ENCODE results near the gene SOCS1.
"Not testable (repeated sequence)": the region's sequence is repeated elsewhere in the genome, so short reads cannot be mapped to it uniquely, and the experiment has no call there.

Gene SOCS1, protein sequence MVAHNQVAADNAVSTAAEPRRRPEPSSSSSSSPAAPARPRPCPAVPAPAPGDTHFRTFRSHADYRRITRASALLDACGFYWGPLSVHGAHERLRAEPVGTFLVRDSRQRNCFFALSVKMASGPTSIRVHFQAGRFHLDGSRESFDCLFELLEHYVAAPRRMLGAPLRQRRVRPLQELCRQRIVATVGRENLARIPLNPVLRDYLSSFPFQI

DNA sequence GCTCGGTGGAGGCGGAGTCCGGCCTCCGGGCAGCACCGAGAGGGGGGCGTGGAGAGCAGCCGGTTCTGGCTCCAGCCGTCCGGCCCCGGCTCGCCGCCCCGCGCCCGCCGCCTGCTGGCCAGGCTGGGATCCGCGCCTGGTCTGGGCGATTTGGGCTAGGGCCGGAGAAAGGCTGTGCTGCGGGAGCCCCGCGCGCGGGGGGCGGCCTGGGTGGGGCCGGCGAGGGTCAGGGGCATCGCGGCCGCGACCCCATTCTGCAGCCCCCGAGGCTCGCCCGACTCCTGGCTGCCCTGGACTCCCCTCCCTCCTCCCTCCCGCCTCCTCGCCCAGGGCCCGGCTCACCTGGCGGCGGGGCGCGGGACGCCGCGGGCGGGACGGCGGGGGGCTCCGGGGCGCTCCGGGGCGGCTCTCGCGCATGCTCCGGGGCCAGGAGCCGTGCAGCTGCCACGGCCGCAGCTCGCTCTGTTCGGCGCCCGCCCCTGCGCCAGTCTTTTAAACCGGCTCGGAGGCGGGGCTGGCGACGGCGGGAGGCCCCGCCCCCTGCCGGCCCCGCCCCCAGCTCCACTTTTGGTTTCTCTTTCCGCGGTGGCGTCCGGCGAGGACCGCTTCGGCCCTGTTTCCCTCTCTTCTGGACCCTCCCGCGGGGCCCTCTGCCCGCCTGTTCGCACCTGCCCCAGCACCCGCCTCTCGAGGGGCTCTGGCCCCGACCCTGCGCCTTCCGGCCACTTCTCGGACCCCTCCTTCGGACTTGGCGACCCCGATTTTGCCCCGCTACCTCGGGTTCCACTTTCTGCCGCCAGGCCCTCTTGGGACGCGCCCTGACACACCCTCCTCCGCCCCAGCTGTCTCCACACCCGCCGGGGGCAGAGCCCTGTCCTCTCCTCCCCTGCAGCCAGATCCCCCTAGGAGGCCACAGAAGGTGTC lies at the start of gene SOCS1:
Gene SOCS1 (minus strand): TSS at position 468 of the 924 bp plus-strand sequence. CDS start 726 bp downstream, outside the sequence.
- in situ Hi-C loops (cut with HindIII; ENCODE audit: low sequenced_read_pairs): no loop called here

DNA sequence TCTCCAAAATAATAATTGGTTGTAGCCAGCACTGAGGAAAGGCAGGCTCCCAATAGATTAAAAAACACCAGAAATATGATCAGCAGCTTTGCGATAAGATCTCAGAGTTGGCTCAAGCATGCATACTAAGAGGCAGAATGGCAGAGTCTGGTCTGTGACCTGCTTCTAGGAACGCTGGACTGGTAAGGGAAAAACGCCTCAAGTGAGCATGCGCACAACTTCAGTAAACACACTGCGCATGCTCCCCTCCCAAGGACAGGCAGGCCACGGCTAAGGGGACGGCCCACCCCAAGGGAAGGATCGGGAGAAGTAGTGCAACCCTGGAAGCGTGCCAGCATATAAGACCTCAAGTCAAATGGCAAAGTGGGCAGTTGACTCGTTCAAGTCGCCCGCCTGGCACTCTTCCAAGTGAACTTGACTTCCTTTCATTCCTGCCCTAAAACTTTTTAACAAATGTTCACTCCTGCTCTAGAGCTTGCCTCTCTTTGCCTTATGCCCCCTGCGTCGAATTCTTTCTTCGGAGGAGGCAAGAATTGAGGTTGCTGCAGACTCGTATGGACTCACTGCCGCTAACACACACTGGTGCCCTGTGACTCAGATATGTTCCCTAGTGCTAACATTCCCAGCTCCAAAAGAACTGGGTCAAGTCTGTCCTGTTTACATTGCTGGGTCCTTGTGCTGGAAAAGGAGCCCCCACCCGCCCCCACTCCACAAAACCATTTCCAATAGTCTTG lies 47.6 kb upstream of the SOCS1 start:
- in situ Hi-C loops (cut with HindIII; ENCODE audit: low sequenced_read_pairs): no loop called here

DNA sequence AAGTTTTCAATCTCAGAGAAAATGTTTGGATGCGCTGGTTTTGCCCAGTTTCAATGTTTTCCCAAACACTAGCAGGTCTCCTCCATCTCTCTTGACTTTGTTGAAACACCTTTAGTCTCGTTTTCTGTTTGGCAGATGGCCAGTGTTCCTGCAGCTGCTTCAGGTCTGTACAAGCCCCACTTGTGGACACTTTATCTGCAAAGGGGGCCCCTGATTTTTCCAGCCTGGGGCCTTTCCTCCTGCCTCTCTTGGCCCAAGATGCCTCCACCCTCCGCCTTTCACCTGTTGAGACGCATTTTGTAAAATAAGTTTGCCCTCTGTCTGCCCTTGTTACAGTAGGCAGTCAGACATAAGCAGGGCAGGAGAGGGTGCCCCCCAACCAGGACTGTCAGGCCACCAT lies 47.0 kb upstream of the SOCS1 start:
- in situ Hi-C loops (cut with HindIII; ENCODE audit: low sequenced_read_pairs): no loop called here

DNA sequence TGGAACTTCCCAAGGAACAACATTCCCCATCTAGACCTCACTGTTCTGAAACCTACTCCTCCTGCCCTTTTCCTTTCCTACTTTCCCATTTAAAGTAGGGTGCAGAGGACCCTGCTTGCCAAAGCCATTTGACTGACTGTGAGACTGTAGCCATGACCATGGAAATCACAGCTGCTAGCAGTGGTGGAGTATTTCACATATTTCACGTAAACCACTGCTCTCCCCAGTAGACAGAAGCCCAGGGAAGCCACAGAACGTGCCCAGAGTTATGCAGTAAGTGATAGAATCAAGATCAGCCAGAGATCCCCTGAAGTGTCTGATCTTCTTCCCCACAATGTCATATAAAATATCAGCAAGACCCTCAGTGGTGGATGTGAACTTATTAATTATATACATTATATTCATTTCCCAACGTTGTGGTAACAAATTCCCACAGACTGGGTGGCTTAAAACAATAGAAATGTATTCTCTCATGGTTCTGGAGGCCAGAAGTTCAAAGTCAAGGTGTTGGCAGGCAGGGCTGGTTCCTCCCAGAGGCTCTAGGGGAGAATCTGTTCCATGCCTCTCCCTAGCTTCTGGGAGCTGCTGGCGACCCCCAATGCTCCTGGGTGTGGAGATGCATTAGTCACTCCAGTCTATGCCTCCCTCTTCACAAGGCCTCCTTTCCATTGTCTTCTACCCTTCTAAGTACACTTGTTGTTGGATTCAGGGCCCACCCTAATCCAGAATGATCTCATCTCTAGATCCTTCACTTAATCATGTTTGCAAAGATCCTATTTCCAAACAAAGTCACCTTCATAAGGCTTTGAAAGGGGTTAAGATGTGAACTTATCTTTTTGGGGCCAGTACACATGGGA lies 45.9 kb upstream of the SOCS1 start:
- in situ Hi-C loops (cut with HindIII; ENCODE audit: low sequenced_read_pairs): no loop called here

DNA sequence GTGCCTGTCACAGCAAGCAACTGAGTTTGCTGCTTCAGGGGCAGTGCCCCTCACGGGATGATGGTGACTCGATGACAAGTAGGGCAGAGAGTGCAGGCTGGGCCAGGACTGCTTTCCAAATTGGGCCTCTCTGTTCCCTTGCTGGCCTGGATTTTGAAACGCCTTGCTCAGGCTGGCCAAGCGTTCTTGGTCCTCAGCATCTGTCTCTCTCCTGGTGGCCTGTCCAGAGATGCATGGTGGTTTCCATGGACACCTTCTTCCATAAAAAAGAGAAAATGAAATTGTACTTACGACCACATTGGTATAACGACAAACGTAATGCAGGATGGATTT lies 44.5 kb upstream of the SOCS1 start:
- in situ Hi-C loops (cut with HindIII; ENCODE audit: low sequenced_read_pairs): no loop called here

DNA sequence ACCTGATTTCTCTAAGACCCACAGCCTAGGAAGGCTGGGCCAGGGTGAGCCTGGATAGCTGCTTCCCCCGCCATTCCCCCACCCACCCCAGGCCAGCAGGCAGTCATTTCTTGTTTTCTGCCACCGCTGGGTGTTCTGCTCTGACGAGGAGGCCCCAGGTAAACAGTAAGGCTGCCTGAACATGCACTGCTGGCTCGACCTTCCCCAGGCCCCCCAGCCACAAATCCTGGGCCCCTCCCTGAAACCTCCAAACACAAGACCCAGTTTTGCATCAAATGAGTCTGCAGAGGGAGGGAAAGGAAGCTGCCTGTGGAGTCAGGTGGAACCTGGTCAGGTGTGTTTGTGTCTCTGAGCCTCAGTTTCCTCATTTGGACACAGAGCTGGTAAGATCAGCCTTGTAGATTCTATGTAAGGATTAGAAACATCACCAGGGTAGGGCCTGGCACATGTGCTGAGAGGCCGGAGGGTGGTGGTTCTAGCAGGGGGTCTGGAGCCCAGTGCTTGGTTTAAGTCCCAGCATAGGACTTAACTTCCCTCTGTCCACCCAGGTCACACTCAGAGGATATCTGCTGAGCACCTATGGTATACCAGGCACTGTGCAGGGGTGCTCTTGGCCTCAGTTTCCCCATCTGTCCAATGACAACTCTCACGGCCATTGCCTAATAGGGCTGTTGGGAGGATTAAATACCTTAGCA lies 44.0 kb upstream of the SOCS1 start:
- in situ Hi-C loops (cut with HindIII; ENCODE audit: low sequenced_read_pairs): no loop called here

DNA sequence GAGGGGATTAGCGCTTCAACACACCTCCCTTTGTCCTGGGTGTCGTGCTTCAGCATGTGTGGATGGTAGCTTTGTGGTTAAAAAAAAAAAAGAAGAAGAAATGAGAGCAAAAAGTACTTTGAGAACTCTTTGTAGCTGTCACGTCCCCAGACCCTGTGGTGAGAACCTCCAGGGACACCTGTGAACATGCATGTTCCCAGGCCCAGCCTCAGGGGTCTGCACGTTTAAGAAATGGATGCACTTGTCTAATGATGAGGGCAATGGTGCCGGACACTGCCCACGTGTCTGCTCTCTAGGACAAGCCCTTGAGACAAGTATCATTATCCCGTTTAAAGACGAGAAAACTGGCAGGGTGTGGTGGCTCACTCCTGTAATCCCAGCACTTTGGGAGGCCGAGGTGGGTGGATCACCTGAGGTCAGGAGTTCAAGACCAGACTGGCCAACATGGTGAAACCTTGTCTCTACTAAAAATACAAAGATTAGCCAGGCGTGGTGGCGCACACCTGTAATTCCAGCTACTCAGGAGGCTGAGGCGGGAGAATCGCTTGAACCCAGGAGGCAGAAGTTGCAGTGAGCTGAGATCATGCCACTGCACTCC lies 43.0 kb upstream of the SOCS1 start:
- in situ Hi-C loops (cut with HindIII; ENCODE audit: low sequenced_read_pairs): not testable (repeated sequence)

DNA sequence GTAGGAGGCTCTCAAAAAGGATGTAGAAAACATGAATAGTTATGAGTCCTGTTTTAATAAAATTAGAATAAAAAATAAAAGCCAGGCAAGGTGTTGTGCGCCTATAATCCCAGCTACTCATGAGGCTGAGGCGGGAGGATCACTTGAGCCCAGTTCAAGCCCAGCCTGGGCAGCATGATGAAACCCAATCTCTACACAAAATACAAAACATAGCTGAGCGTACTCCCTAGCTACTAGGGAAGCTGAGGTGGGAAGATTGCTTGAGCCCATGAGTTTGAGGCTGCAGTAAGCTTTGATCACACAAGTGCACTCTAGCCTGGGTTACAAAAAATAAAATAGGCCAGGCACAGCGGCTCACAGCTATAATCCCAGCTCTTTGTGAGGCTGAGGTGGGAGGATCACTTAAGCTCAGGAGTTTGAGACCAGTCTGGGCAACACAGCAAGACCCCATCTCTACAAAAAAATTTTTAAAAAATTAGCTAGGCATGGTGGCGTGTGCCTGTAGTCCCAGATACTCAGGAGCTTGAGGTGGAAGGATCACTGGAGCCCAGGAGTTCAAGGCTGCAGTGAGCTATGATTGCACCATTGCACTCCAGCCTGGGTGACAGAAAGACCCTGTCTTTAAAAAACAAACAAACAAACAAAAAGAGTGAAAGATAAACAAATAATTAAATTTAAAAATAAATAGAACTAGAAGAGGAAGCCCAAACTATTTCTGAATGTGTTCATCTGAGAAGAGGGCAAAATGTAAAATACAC lies 42.3 kb upstream of the SOCS1 start:
- in situ Hi-C loops (cut with HindIII; ENCODE audit: low sequenced_read_pairs): no loop called here

DNA sequence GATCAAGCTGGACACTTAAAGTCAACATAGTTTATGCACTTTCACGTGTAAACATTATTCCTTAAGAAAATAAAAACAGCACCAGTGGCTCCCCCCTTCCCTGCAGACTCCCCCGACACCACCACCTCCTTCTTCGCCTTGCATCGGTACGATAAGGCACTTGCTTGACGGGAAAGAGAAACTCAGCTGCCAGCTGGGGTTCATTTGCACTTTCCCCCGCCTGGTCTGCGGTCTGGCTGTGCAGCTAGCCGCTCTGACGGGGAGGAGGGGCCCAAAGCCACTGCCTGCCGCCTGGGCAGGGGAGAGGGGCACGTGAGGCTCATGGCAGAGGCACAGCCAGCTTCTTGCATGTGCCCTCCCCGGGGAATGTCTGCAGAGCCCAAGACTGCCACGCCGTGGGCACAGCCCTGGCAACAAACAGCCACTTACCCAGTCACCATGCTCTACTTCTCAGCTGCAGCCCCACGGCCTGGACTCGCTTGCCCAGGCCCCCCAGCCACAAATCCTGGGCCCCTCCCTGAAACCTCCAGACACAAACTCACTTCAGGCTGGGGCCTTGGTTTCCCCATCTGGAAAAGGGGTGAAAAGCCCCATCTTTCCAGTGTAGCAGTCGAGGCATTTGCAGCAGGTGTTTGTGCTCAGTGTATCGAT lies 41.6 kb upstream of the SOCS1 start:
- in situ Hi-C loops (cut with HindIII; ENCODE audit: low sequenced_read_pairs): no loop called here

DNA sequence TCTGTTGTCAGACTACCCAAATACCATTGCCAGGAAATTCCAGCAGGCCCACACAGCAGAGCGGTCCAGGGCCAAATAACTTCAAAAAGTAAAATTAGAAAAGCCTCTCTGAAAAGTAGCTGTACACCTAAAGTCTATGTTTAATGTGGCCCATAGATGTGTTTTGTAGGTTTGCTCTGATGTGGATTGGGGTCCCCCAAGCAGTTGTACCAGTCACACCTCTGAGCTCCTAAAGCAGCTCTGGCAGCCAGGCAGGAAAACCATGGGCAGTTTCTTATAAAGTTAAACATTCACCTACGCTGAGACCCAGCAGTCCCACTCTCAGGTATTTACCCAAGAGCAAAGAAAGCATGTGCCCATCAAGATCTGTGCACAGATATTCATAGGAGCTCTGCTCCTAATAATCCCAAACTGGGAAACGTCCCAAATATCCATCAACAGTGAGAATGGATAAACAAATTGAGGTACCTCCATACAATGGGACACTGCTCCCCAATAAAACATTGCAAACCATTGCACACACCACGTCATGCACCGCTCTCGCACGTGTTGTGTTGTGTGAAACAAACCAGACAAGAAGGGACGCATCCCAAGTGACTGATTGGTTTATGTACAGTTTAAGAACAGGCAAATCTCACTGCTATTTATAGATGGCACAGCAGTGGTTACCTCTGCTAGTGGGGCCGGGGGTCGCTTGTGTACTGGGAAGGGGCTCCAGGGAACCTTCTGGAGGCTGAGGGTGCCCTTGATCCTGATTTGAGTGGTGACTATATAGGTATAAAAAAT lies 40.9 kb upstream of the SOCS1 start:
- in situ Hi-C loops (cut with HindIII; ENCODE audit: low sequenced_read_pairs): no loop called here

DNA sequence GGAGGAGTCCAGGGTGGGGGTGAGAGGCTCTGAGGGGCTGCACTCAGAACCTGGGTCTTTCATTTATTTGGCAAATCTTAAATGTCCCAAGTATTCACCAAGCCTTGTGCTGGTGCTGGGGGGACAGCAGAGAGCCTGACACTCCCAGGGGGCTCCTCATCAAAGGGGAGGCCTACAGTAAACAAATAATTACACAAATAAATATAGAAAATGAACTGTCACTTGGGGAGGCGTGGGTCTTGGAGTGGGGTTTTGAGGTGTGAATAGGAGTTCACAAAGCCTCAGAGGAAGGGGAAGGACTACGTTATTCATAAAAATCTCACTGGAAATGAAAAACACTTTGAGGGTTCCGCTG lies 40.3 kb upstream of the SOCS1 start:
- in situ Hi-C loops (cut with HindIII; ENCODE audit: low sequenced_read_pairs): no loop called here

DNA sequence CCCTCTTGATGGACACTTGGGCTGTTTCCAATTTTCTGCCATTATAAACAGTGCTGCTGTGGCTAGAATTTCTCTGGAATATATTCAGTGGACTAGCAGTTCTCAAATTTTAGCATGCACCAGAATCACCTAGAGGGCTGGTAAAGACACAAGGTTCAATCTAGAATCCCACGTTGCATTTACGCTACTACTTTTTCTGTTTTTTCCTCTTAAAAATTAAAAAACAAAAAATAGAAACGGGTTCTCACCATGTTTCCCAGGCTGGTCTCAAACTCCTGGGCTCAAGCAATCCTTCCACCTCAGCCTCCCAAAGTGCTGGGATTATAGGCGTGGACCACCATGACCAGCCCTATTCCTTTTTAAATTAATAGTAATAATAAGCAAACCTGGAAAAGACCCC lies 39.7 kb upstream of the SOCS1 start:
- in situ Hi-C loops (cut with HindIII; ENCODE audit: low sequenced_read_pairs): no loop called here

DNA sequence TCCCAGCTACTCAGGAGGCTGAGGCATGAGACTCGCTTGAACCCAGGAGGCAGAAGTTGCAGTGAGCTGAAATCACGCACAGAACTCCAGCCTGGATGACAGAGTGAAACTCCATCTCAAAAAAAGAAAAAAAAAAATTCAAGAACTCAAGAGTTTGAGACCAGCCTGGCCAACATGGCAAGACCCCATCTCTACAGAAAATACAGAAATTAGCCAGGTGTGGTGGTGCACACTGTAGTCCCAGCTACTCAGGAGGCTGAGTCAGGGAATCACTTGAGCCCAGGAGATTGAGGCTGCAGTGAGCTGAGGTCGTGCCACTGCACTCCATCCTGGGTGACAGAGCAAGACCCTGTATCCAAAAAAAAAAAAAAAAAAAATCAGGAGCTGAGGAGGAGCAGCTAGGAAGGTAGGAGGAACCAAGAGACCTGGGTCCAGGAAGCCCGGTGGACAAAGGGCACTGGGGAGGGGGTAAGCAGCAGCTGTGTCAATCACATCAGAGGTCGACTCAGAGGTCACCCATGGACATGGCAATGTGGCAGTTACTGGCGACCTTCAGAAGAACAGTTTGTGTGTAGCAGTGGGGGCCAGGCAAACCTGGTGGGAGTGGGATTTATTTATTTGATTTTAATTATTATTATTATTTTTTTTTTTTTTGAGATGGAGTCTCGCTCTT lies 36.2 kb upstream of the SOCS1 start:
- in situ Hi-C loops (cut with HindIII; ENCODE audit: low sequenced_read_pairs): no loop called here

DNA sequence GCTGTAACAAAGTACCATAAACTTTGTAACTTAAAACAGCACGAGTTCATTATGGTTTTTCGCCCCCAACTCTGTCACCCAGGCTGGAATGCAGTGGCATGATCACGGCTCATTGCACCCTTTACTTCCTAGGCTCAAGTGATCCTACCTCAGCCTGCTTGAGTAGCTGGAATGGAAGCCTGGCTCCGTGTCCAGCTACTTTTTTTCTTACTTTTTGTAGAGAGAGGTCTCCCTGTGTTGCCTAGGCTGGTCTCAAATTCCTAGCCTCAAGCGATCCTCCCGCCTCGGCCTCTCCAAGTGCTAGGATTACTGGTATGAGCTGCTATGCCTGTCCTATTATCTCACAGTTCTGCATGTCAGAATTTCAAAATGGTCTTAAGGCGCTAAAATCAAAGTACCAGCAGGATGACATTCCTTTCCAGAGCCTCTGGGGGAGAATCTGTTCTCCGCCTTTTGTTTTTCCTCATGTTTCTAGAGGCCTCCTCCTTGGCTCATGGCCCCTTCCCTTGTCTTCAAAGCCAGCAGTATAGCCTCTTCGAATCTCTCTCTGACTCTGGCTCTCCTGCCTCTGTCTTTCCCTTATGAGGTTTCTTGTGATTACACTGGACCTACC lies 35.2 kb upstream of the SOCS1 start:
- in situ Hi-C loops (cut with HindIII; ENCODE audit: low sequenced_read_pairs): no loop called here

DNA sequence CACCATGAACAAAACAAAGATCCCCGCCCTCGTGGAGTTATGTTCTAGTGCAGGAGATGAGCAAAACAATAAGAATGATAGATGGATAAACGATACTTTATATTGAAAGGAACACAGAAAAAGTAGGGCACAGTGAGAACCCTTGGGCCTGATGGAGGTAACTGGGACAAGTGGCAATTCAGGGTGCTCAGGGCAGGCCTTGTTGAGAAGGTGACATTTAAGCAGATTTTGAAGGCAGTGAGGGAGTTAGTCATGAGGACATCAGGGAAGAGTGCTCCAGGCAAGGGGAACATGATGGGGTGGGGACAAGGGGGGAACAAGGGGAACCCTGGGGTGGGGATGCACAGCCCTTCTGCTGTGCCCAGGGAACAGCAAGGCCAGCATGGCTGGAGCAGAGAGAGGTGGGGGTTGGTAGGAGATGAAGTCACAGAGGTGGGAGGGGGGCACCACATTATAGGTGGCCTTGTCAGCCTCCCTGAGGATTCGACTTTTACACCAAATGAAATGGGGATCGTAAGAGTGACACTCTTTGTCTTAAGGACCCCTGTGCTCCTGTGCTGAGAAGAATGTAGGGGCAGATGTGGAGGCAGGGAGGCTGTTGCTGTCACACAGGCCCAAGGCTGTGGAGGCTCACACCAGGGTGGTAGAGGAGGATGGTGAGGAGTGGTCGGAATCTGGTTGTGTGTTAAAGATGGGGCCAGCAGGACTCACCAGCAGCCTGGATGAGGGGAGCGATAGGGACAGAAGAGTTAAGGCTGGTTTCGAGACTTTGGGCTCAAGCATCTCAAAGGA lies 34.3 kb upstream of the SOCS1 start:
- in situ Hi-C loops (cut with HindIII; ENCODE audit: low sequenced_read_pairs): no loop called here

DNA sequence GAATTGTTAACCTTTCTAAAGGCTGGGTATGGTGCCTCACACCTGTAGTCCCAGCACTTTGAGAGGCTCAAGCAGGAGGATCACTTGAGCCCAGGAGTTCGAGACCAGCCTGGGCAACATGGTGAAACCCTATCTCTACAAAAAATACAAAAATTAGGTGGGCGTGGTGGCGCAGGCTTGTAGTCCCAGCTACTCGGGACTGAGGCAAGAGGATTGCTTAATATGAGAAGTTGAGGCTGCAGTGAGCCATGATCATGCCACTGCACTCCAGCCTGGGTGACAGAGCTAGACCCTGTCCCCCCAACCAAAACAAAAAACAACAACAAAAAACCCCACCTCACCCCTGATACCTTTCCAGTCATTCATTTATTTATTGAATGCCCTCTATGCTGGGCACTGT lies 33.7 kb upstream of the SOCS1 start:
- in situ Hi-C loops (cut with HindIII; ENCODE audit: low sequenced_read_pairs): not testable (repeated sequence)
